Psoas muscle (tissue), 8 donors: ENCODE data around the gene WHRN. TPM values are rescaled to one million over a fixed set of nuclear protein-coding genes. Genes with fewer than 3 reads are reported as not detected.

ENCODE experiments used
- ATAC-seq, 4 donors: fragments of 200-7000 bp; cut with Tn5 transposase; one replicate each; pipeline ENCODE4 v1.9.1; 2020; ENCODE audit warnings: moderate library complexity in 3 of 4, mild to moderate bottlenecking in 2 of 4
- DNase-seq, 2 donors: peaks; one replicate each; pipeline ENCODE4 v3.0.0-alpha.2; 2020
- H3K27ac ChIP-seq: fragments of 200-600 bp; one replicate; pipeline ENCODE4 v1.8.0; 2022
- H3K27me3 ChIP-seq, 3 donors: fragments of 200-600 bp in 1 of 3; one replicate each; pipeline versions ENCODE4 v1.6.1 to v1.8.0; 2013 to 2022; ENCODE audit warnings: low read length in 2 of 3, mild to moderate bottlenecking in 2 of 3, moderate library complexity in 1 of 3; ENCODE audit not compliant: insufficient read depth in 3 of 3
- H3K36me3 ChIP-seq, 2 donors: fragments of 200-600 bp in 1 of 2; one replicate each; pipeline versions ENCODE4 v1.6.1 to v1.8.0; 2013 to 2022; ENCODE audit warnings: low read depth in 1 of 2, mild to moderate bottlenecking in 1 of 2, moderate library complexity in 1 of 2; ENCODE audit not compliant: insufficient read depth in 1 of 2
- H3K4me1 ChIP-seq: fragments of 200-600 bp; one replicate; pipeline ENCODE4 v1.8.0; 2022
- H3K4me3 ChIP-seq: fragments of 200-600 bp; one replicate; pipeline ENCODE4 v1.8.0; 2022; ENCODE audit warnings: mild to moderate bottlenecking
- H3K9me3 ChIP-seq: fragments of 200-600 bp; one replicate; pipeline ENCODE4 v1.8.0; 2022
- WGBS, 3 donors: extraction: QIAGEN DNeasy Blood & Tissue Kit; methylation state at CpG; one replicate each; pipeline versions ENCODE4 v1.1.6 to v1.1.7; 2013; 5-methylcytosine and 5-hydroxymethylcytosine counted together
- intact Hi-C, 2 donors: fragments of 100-400 bp; cut with DNase I; formaldehyde crosslinking; loops; one replicate each; pipeline versions ENCODE4 v1.11.0 to v1.14.2; 2022
- polyA plus RNA-seq, 3 donors: library from polyadenylated mRNA; stranded (reverse); fragments of 200-250 nt; gene quantifications; one replicate each; pipeline ENCODE4 v1.2.3, GENCODE V29; 2013
- total RNA-seq, 4 donors: library from RNA; stranded (reverse); fragmentation: NEBNext Ultra II Directional in 2 of 4; extraction: Animal tissue kit (Norgen Biotek cat#: 25700) in 2 of 4; gene quantifications; one replicate each; pipeline versions ENCODE4 v1.2.1 to v1.2.4, GENCODE V29; 2021 to 2023
- TF ChIP-seq, protein P1 (sequence below): fragments of 200-600 bp; IDR thresholded peaks from one replicate; pipeline ENCODE4 v1.8.0; 2022; ENCODE audit warnings: antibody characterized with exemption
- donor health status: healthy with polysubstance abuse.
- donor health status: DM: no; HTN: no; CAD: no; lungs with moderate emphysema.
- donor health status: Bipolar disorder and iron deficiency.
- donor health status: healthy.
- donor health status: DM: yes; HTN: yes; CAD: no.
- donor health status: DM: no; HTN: no; CAD: no.
- donor health status: DM: no; HTN: no; CAD: no.
- donor health status: DM: yes; HTN: yes; CAD: no.

Gene WHRN
- total and polyA plus RNA-seq, 7 donors: 0.07 to 0.62 (median 0.15) TPM

GRCh38 chr9:114417511-114417910, 87.8 kb downstream of the WHRN start:
- H3K27ac ChIP-seq: no peak overlapping the region
- intact Hi-C loops: no loop called here
- TF ChIP-seq, protein P1, sequence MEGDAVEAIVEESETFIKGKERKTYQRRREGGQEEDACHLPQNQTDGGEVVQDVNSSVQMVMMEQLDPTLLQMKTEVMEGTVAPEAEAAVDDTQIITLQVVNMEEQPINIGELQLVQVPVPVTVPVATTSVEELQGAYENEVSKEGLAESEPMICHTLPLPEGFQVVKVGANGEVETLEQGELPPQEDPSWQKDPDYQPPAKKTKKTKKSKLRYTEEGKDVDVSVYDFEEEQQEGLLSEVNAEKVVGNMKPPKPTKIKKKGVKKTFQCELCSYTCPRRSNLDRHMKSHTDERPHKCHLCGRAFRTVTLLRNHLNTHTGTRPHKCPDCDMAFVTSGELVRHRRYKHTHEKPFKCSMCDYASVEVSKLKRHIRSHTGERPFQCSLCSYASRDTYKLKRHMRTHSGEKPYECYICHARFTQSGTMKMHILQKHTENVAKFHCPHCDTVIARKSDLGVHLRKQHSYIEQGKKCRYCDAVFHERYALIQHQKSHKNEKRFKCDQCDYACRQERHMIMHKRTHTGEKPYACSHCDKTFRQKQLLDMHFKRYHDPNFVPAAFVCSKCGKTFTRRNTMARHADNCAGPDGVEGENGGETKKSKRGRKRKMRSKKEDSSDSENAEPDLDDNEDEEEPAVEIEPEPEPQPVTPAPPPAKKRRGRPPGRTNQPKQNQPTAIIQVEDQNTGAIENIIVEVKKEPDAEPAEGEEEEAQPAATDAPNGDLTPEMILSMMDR: no peak
- DNase-seq (no peak), ATAC-seq (no peak)
- H3K9me3 ChIP-seq: no peaks in the 10 kb centered on the region
- H3K27me3 ChIP-seq: no peaks in the 10 kb centered on the region
- no peak overlapping the region for H3K4me3 ChIP-seq
- no peaks in the 10 kb centered on the region for H3K4me1 ChIP-seq
- WGBS, 3 donors: 63 to 70% (median 63%) methylated on average over 3 of the region's 3 CpGs
- H3K36me3 ChIP-seq: no peaks in the 10 kb centered on the region

- H3K4me1 ChIP-seq: no peaks in the 10 kb centered on the region
- no peaks in the 10 kb centered on the region for H3K9me3 ChIP-seq
- ATAC-seq: no peak
- intact Hi-C loops: no loop called here
- WGBS, 3 donors: 81 to 89% (median 86%) methylated on average over 2 of the region's 2 CpGs
- no peaks in the 10 kb centered on the region for H3K36me3 ChIP-seq
- TF ChIP-seq, protein P1: no peak
- H3K27me3 ChIP-seq: no peaks in the 10 kb centered on the region
- H3K4me3 ChIP-seq: no peak overlapping the region
- no peak for DNase-seq
- no peak overlapping the region for H3K27ac ChIP-seq
Measured at GRCh38 chr9:114416906-114417305, 88.4 kb downstream of the WHRN start.

DNA sequence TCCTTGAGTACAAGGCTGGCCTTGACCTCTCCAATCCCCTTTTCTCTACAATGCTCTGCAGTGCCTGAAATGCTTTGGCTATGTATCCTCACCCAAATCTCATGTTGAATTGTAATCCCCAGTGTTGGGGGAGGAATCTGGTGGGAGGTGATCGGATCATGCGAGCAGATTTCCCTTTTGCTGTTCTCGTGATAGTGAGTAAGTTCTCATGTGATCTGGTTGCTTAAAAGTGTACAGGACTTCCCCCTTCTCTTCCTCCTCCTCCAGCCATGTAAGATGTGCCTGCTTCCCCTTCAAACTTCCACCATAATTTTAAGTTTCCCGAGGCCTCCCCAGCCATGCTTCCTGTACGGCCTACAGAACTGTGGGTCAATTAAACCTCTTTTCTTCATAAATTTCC, 89.0 kb downstream of the WHRN start:
- TF ChIP-seq, protein P1: no peak
- H3K4me3 ChIP-seq: no peak overlapping the region
- ATAC-seq (no peak), DNase-seq (no peak)
- H3K4me1 ChIP-seq: no peaks in the 10 kb centered on the region
- intact Hi-C loops: no loop called here
- H3K27me3 ChIP-seq: no peaks in the 10 kb centered on the region
- no peaks in the 10 kb centered on the region for H3K9me3 ChIP-seq
- WGBS, 3 donors: 73 to 79% (median 73%) methylated on average over 5 of the region's 5 CpGs
- no peaks in the 10 kb centered on the region for H3K36me3 ChIP-seq
- no peak overlapping the region for H3K27ac ChIP-seq

DNA sequence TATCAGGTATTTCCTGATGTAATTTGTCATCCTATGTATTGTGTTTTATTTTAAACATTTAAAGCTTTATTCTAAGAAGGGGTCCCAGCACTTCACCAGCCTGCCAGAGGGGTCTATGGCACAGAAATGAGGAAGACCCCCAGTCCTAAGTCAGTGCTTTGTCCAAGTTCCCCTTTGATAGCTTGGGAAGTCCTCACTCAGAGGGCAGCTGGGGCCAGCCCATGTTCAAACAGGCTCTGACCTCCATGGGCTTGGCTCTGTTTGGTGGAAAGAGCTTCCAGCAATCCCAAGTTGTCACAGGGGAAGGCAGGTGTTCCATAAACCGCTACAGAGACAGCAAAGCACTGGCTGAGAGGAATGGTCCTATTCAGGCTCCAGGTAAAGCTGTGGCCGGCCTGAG, 90.9 kb downstream of the WHRN start:
- ATAC-seq: no peak
- H3K9me3 ChIP-seq: no peaks in the 10 kb centered on the region
- DNase-seq: no peak
- no peaks in the 10 kb centered on the region for H3K36me3 ChIP-seq
- TF ChIP-seq, protein P1: no peak
- H3K4me3 ChIP-seq: no peak overlapping the region
- H3K4me1 ChIP-seq: no peaks in the 10 kb centered on the region
- intact Hi-C loops: no loop called here
- 39 to 50% (median 41%) methylated on average over 2 of the region's 2 CpGs for WGBS, 3 donors
- H3K27ac ChIP-seq: no peak overlapping the region
- no peaks in the 10 kb centered on the region for H3K27me3 ChIP-seq

DNA sequence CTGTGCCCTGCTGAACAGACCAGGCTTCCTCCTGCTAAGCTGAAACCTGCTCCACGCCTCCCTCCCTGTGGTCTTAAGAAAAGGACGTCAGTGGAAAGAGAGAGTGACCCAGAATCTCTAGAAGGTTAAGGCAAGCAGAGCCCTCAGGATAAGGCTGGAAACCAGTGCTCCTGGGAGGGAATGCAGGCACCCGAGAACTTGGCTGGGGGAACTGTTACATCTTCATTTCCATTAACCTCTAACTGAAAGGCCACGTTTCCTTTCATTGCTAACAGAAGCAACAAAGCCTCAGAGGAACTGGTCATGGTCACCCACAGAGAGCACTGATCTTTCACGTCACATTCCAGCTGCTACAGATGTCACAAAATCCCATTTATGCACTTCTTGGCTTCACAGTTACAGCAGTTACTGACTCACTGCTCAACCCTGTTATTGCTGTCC, 91.4 kb downstream of the WHRN start:
- H3K27me3 ChIP-seq: no peaks in the 10 kb centered on the region
- ATAC-seq: no peak
- H3K9me3 ChIP-seq: no peaks in the 10 kb centered on the region
- H3K4me3 ChIP-seq: no peak overlapping the region
- H3K4me1 ChIP-seq: no peaks in the 10 kb centered on the region
- H3K36me3 ChIP-seq: no peaks in the 10 kb centered on the region
- H3K27ac ChIP-seq: no peak overlapping the region
- 42 to 53% (median 47%) methylated on average over 5 of the region's 5 CpGs for WGBS, 3 donors
- intact Hi-C loops: no loop called here
- DNase-seq: no peak
- TF ChIP-seq, protein P1: no peak
